Measurements from ENCODE around the gene NEDD9.

The NEDD9 gene

GRCh38 chr6:11160199-11160598, 72.3 kb downstream of the NEDD9 start:
- no peak for TF ChIP-seq EGR1 (IDR thresholded peaks at IDR 0.05)
- no peak for TF ChIP-seq TAF1 (IDR thresholded peaks at IDR 0.05; ENCODE audit: low read depth)
- no peak for TF ChIP-seq YY1 (IDR thresholded peaks at IDR 0.05; ENCODE audit: low read depth)
- no peak for TF ChIP-seq TEAD4 (IDR thresholded peaks at IDR 0.05)

GRCh38 chr6:11155589-11155988, 76.9 kb downstream of the NEDD9 start:
- TF ChIP-seq CEBPB (IDR thresholded peaks at IDR 0.05) (no peak), TCF12 (IDR thresholded peaks at IDR 0.05; ENCODE audit: low read depth) (no peak), RAD21 (IDR thresholded peaks at IDR 0.05; ENCODE audit: low read depth) (no peak), REST (IDR thresholded peaks at IDR 0.05; ENCODE audit: low read depth) (no peak)
- TF ChIP-seq, protein P1, sequence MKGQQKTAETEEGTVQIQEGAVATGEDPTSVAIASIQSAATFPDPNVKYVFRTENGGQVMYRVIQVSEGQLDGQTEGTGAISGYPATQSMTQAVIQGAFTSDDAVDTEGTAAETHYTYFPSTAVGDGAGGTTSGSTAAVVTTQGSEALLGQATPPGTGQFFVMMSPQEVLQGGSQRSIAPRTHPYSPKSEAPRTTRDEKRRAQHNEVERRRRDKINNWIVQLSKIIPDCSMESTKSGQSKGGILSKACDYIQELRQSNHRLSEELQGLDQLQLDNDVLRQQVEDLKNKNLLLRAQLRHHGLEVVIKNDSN (IDR thresholded peaks at IDR 0.05): no peak

DNA sequence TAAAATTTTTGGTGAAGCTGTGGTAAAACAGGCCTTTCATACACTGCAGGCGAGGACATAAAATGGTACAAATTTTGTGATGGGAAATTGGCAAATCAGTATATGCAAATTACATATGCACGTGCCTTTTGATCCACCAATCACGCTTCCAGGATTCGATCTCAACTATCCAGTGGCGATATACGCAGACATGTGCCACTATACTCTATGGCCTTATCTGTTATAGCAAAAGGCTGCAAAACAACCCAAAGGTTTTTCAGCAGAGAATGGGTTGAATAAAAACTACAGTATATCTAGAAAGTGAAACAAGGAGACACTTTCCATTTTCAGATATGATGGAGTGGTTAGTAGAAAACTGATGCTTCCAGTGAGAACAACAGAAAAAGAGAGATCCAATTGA, 79.0 kb downstream of the NEDD9 start:
- no peak for TF ChIP-seq ZBTB7A (IDR thresholded peaks at IDR 0.05; ENCODE audit: low read depth)
- TF ChIP-seq, protein P1 (IDR thresholded peaks at IDR 0.05): no peak
- TF ChIP-seq CEBPB (IDR thresholded peaks at IDR 0.05): no peak
- TF ChIP-seq, protein P2, sequence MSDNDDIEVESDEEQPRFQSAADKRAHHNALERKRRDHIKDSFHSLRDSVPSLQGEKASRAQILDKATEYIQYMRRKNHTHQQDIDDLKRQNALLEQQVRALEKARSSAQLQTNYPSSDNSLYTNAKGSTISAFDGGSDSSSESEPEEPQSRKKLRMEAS (IDR thresholded peaks at IDR 0.05): no peak
- TF ChIP-seq TCF12 (IDR thresholded peaks at IDR 0.05; ENCODE audit: low read depth): no peak
- no peak for TF ChIP-seq CREB1 (IDR thresholded peaks at IDR 0.05; ENCODE audit: low read depth)
- TF ChIP-seq NFIC (IDR thresholded peaks at IDR 0.05): no peak
- no peak for TF ChIP-seq TEAD4 (IDR thresholded peaks at IDR 0.05)
- no peak for TF ChIP-seq REST (IDR thresholded peaks at IDR 0.05; ENCODE audit: low read depth)
- TF ChIP-seq EP300 (IDR thresholded peaks at IDR 0.05; ENCODE audit: borderline replicate concordance): no peak
- no peak for TF ChIP-seq EGR1 (IDR thresholded peaks at IDR 0.05)
- no peak for TF ChIP-seq YY1 (IDR thresholded peaks at IDR 0.05; ENCODE audit: low read depth)
- TF ChIP-seq FOXM1 (IDR thresholded peaks at IDR 0.05; ENCODE audit: borderline replicate concordance, low read depth): no peak

DNA sequence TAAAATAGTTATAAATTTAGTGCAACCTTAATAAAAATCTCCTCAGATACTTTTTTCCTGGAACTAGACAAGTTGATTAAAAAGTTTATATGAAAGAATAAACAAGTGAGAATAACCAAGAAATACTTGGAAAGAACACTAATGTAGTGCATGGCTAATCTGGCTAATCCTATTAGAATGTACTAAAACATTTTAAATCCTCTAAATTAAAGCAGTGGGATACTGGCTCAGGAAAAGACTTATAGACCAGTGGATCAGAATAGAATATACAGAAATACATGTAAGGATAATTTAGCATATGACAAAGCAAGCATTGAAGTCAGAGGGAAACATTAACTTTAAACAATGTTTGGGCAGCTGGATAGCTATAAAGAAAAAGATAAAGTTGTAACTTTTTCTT, 79.9 kb downstream of the NEDD9 start:
- TF ChIP-seq, protein P2 (IDR thresholded peaks at IDR 0.05): no peak
- TF ChIP-seq REST (IDR thresholded peaks at IDR 0.05; ENCODE audit: low read depth) (no peak), YY1 (IDR thresholded peaks at IDR 0.05; ENCODE audit: low read depth) (no peak), TCF12 (IDR thresholded peaks at IDR 0.05; ENCODE audit: low read depth) (no peak), NFIC (IDR thresholded peaks at IDR 0.05) (no peak), FOXM1 (IDR thresholded peaks at IDR 0.05; ENCODE audit: borderline replicate concordance, low read depth) (no peak), EP300 (IDR thresholded peaks at IDR 0.05; ENCODE audit: borderline replicate concordance) (no peak), CREB1 (IDR thresholded peaks at IDR 0.05; ENCODE audit: low read depth) (no peak)
- TF ChIP-seq, protein P1 (IDR thresholded peaks at IDR 0.05): no peak

- TF ChIP-seq TEAD4 (IDR thresholded peaks at IDR 0.05) (no peak), CEBPB (IDR thresholded peaks at IDR 0.05) (no peak), EGR1 (IDR thresholded peaks at IDR 0.05) (no peak), TAF1 (IDR thresholded peaks at IDR 0.05; ENCODE audit: low read depth) (no peak), YY1 (IDR thresholded peaks at IDR 0.05; ENCODE audit: low read depth) (no peak), FOXM1 (IDR thresholded peaks at IDR 0.05; ENCODE audit: borderline replicate concordance, low read depth) (no peak), EP300 (IDR thresholded peaks at IDR 0.05; ENCODE audit: borderline replicate concordance) (no peak)
- TF ChIP-seq, protein P2 (IDR thresholded peaks at IDR 0.05): no peak
- TF ChIP-seq, protein P1 (IDR thresholded peaks at IDR 0.05): no peak
Measured at GRCh38 chr6:11151488-11151887, 81.0 kb downstream of the NEDD9 start.

Data from Ishikawa (cell line).